LNCAP (cell line): ENCODE results near the gene MRRF.

ENCODE experiments used
- CTCF ChIP-seq: fragments of 450-650 bp; IDR thresholded peaks from 2 replicates; pipeline ENCODE4 v1.5.1; 2017; ENCODE audit warnings: mild to moderate bottlenecking

MRRF gene

GRCh38 chr9:122287214-122287720, 22.6 kb downstream of the MRRF start:
- TF ChIP-seq CTCF: no peak

- no peak for TF ChIP-seq CTCF
Observed at GRCh38 chr9:122291458-122291857, 26.8 kb downstream of the MRRF start.

GRCh38 chr9:122294531-122294930, 29.8 kb downstream of the MRRF start:
- no peak for TF ChIP-seq CTCF

GRCh38 chr9:122297512-122297911, 32.8 kb downstream of the MRRF start:
- TF ChIP-seq CTCF: no peak

- no peak for TF ChIP-seq CTCF
Observed at GRCh38 chr9:122302237-122303093, 37.8 kb downstream of the MRRF start.

- no peak for TF ChIP-seq CTCF
Observed at GRCh38 chr9:122307061-122307460, 42.4 kb downstream of the MRRF start.

GRCh38 chr9:122307925-122308324, 43.2 kb downstream of the MRRF start:
- no peak for TF ChIP-seq CTCF
